SH-SY5Y (cell line): ENCODE measurements around the gene PYGO2.

Experiments used
- GATA2 ChIP-seq: IDR thresholded peaks from 2 replicates; pipeline ENCODE4 v1.6.1; 2011; ENCODE audit warnings: mild to moderate bottlenecking, low read depth, low read length
- GATA3 ChIP-seq: IDR thresholded peaks from 2 replicates; pipeline ENCODE4 v1.6.1; 2011; ENCODE audit warnings: low read depth, mild to moderate bottlenecking, low read length, moderate library complexity

DNA sequence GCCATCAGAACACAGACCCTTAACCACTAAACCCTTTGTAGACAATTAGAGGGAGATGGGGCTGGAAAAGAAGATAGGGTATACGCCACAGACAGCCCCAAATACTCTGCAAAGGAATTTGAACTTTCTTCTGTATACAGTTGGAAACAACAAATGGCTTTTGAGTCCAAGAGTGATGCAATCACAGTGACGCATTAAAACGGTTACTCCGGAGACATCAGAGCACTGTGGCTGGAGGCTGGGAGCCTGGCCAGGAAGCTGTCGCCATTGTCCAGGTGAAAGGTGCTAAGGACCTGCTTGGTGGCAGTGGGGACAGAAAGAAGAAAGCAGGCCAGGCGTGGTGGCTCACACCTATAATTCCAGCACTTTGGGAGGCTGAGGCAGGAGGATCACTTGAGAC is 25.7 kb upstream of the PYGO2 start:
- no peak for TF ChIP-seq GATA2
- TF ChIP-seq GATA3 = no peak
